PC-9 (cell line): Measurements from ENCODE around the gene EVC2. TPM values are rescaled to one million over a fixed set of nuclear protein-coding genes. Genes with fewer than 3 reads are reported as not detected.

ENCODE experiments used
- BruUV-seq: library from RNA; stranded (reverse); fragments of 400-500 nt; replicated peaks from 2 replicates; lab custom pipeline; 2021; lab: Mats Ljungman, UMichigan
- CTCF ChIA-PET: fragments of 300-600 bp; sonication (Branson Sonifier 250); formaldehyde crosslinking; loops from one replicate; lab custom pipeline; 2022; ENCODE audit warnings: antibody characterized with exemption; lab: Charles Lee
- POLR2A ChIA-PET: fragments of 300-600 bp; sonication (Branson Sonifier 250); formaldehyde crosslinking; loops from one replicate; lab custom pipeline; 2022; ENCODE audit warnings: antibody characterized with exemption; ENCODE audit not compliant: unreplicated experiment; lab: Charles Lee
- DNase-seq, 2 experiments: peaks; one replicate each; pipeline versions ENCODE4 v3.0.0 to v3.0.0-alpha.2; 2015 to 2022; ENCODE audit warnings: mixed read lengths in 1 of 2
- H2AFZ ChIP-seq: fragments of 200-600 bp; sonication (generic); 2 replicates; pipeline ENCODE4 v1.8.1; 2017; ENCODE audit warnings: antibody characterized with exemption
- H3F3A ChIP-seq: fragments of 200-600 bp; sonication (generic); 2 replicates; pipeline ENCODE4 v1.8.1; 2017; ENCODE audit warnings: antibody characterized with exemption, mild to moderate bottlenecking, low read depth; ENCODE audit not compliant: insufficient read depth
- H3K27ac ChIP-seq: fragments of 200-600 bp; sonication (generic); 2 replicates; pipeline ENCODE4 v1.6.1; 2016; ENCODE audit warnings: mixed run types
- H3K27me3 ChIP-seq: fragments of 200-600 bp; sonication (generic); 2 replicates; pipeline ENCODE4 v1.6.1; 2016; ENCODE audit warnings: low read depth, mixed run types; ENCODE audit not compliant: insufficient read depth
- H3K36me3 ChIP-seq: fragments of 200-600 bp; sonication (generic); 2 replicates; pipeline ENCODE4 v1.6.1; 2016; ENCODE audit warnings: low read depth, mixed run types
- H3K4me1 ChIP-seq: fragments of 200-600 bp; sonication (generic); replicated peaks from 2 replicates; pipeline ENCODE4 v1.6.1; 2016; ENCODE audit warnings: mixed run types; ENCODE audit not compliant: insufficient read depth
- H3K4me2 ChIP-seq: fragments of 200-600 bp; sonication (generic); 2 replicates; pipeline ENCODE4 v1.6.1; 2017; ENCODE audit warnings: mixed run types
- H3K4me3 ChIP-seq: fragments of 200-600 bp; sonication (generic); 2 replicates; pipeline ENCODE4 v1.6.1; 2016; ENCODE audit warnings: mixed run types
- H3K79me2 ChIP-seq: fragments of 200-600 bp; sonication (generic); 2 replicates; pipeline ENCODE4 v1.6.1; 2017; ENCODE audit warnings: low read depth, mixed run types
- H3K9me2 ChIP-seq: fragments of 200-600 bp; sonication (generic); 2 replicates; pipeline ENCODE4 v1.8.1; 2017; ENCODE audit warnings: mild to moderate bottlenecking; ENCODE audit not compliant: insufficient read depth
- H3K9me3 ChIP-seq: fragments of 200-600 bp; sonication (generic); 2 replicates; pipeline ENCODE4 v1.8.1; 2016; ENCODE audit warnings: low read depth; ENCODE audit not compliant: insufficient read depth
- H4K20me1 ChIP-seq: fragments of 200-600 bp; sonication (generic); 2 replicates; pipeline ENCODE4 v1.8.1; 2017; ENCODE audit not compliant: insufficient read depth
- CTCF ChIP-seq: fragments of 200-600 bp; sonication (generic); conservative IDR thresholded peaks from 2 replicates; pipeline ENCODE4 v1.6.1; 2017; ENCODE audit warnings: mixed run types, antibody characterized with exemption, mild to moderate bottlenecking, moderate library complexity
- EZH2 ChIP-seq: fragments of 200-600 bp; sonication (generic); IDR thresholded peaks from 2 replicates; pipeline ENCODE4 v1.8.0; 2017; ENCODE audit warnings: antibody characterized with exemption, low read depth
- intact Hi-C: fragments of 100-400 bp; cut with micrococcal nuclease; formaldehyde crosslinking; loops from one replicate; pipeline ENCODE4 v1.10.0; 2022; ENCODE audit not compliant: unreplicated experiment
- total RNA-seq: library from RNA; stranded (reverse); gene quantifications from 2 replicates; pipeline ENCODE4 v1.2.3, GENCODE V29; 2021

EVC2 gene
- total RNA-seq, 1 experiment from 2014 or later, result 1.4 TPM

GRCh38 chr4:5691491-5692132 is 16.7 kb downstream of the EVC2 start:
- Histone ChIP-seq H3K36me3 (no peaks in the 10 kb centered on the region), H3K4me1 (no peaks in the 10 kb centered on the region), H3K9me3 (no peaks in the 10 kb centered on the region), H3K4me2 (no peak overlapping the region), H3K27ac (no peak overlapping the region), H3K4me3 (no peak overlapping the region), H3K79me2 (no peaks in the 10 kb centered on the region), H3K27me3 (peaks cover 4% of the 10 kb centered on the region; the same call in 1 of the 2 replicates), H2AFZ (no peak overlapping the region), H4K20me1 (no peaks in the 10 kb centered on the region), H3K9me2 (no peaks in the 10 kb centered on the region), H3F3A (no peaks in the 10 kb centered on the region)
- BruUV-seq, result no TSS peak
- CTCF ChIA-PET, result no interaction called here
- POLR2A ChIA-PET, result no interaction called here
- TF ChIP-seq EZH2 (no peak), CTCF (no peak)
- intact Hi-C loops, result no loop called here
- DNase-seq, result no peak

- no peaks in the 10 kb centered on the region for H3K36me3 ChIP-seq
- CTCF ChIA-PET, result no interaction called here
- H2AFZ ChIP-seq, result no peak overlapping the region
- no peak for DNase-seq
- no peaks in the 10 kb centered on the region for H3K9me3 ChIP-seq
- H3K9me2 ChIP-seq, result no peaks in the 10 kb centered on the region
- POLR2A ChIA-PET, result no interaction called here
- intact Hi-C loops, result no loop called here
- H3F3A ChIP-seq, result no peaks in the 10 kb centered on the region
- no TSS peak for BruUV-seq
- no peak overlapping the region for H3K4me2 ChIP-seq
- no peaks in the 10 kb centered on the region for H3K79me2 ChIP-seq
- no peak for TF ChIP-seq EZH2
- TF ChIP-seq CTCF, result no peak
- no peak overlapping the region for H3K4me3 ChIP-seq
- H3K27ac ChIP-seq, result no peak overlapping the region
- H3K4me1 ChIP-seq, result no peaks in the 10 kb centered on the region
- no peaks in the 10 kb centered on the region for H4K20me1 ChIP-seq
- H3K27me3 ChIP-seq, result peaks cover 4% of the 10 kb centered on the region; the same call in 1 of the 2 replicates
Measured at GRCh38 chr4:5689065-5689464, 19.3 kb downstream of the EVC2 start.

GRCh38 chr4:5686338-5686737 is 22.0 kb downstream of the EVC2 start:
- no peak overlapping the region for H3K4me2 ChIP-seq
- no peak overlapping the region for H2AFZ ChIP-seq
- H3K9me3 ChIP-seq, result no peaks in the 10 kb centered on the region
- no TSS peak for BruUV-seq
- ChIA-PET POLR2A (no interaction called here), CTCF (no interaction called here)
- no peaks in the 10 kb centered on the region for H3K79me2 ChIP-seq
- peaks cover 4% of the 10 kb centered on the region; the same call in 1 of the 2 replicates for H3K27me3 ChIP-seq
- intact Hi-C loops, result no loop called here
- TF ChIP-seq CTCF, result no peak
- no peak for TF ChIP-seq EZH2
- no peaks in the 10 kb centered on the region for H3F3A ChIP-seq
- H3K4me3 ChIP-seq, result no peak overlapping the region
- no peaks in the 10 kb centered on the region for H3K9me2 ChIP-seq
- no peak for DNase-seq
- H3K4me1 ChIP-seq, result no peaks in the 10 kb centered on the region
- no peak overlapping the region for H3K27ac ChIP-seq
- no peaks in the 10 kb centered on the region for H3K36me3 ChIP-seq
- H4K20me1 ChIP-seq, result no peaks in the 10 kb centered on the region
